ENCODE data around the gene ZDBF2.

DNA sequence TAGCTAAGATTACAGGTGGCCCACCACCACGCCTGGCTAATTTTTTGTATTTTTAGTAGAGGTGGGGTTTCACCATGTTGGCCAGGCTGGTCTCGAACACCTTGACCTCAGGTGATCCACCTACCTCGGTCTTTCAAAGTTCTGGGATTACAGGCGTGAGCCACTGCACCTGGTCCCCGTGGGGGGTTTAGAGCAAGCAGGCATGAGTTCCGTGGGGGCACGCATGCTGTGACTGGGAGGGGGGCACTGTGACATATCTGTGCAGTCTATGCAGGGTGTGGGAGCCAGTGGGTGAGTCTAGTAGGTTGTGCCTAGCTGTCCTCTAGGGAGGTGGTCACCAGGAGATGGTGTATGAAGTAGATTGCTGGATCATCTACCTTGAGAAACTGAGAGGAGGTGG, 16.6 kb upstream of the ZDBF2 start:
- TF ChIP-seq, protein P1, sequence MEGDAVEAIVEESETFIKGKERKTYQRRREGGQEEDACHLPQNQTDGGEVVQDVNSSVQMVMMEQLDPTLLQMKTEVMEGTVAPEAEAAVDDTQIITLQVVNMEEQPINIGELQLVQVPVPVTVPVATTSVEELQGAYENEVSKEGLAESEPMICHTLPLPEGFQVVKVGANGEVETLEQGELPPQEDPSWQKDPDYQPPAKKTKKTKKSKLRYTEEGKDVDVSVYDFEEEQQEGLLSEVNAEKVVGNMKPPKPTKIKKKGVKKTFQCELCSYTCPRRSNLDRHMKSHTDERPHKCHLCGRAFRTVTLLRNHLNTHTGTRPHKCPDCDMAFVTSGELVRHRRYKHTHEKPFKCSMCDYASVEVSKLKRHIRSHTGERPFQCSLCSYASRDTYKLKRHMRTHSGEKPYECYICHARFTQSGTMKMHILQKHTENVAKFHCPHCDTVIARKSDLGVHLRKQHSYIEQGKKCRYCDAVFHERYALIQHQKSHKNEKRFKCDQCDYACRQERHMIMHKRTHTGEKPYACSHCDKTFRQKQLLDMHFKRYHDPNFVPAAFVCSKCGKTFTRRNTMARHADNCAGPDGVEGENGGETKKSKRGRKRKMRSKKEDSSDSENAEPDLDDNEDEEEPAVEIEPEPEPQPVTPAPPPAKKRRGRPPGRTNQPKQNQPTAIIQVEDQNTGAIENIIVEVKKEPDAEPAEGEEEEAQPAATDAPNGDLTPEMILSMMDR (IDR thresholded peaks at IDR 0.05; ENCODE audit: insufficient read depth, low read depth, low read length), result no peak
- no peak for TF ChIP-seq EZH2 (IDR thresholded peaks at IDR 0.05; ENCODE audit: insufficient read depth, low read length)

All from astrocyte (in vitro differentiated cells and primary cell).